ENCODE measurements around the gene TEN1.
A peak's percentile ranks its signal among the peaks of the same experiment; 100 is the strongest.

Gene TEN1

DNA sequence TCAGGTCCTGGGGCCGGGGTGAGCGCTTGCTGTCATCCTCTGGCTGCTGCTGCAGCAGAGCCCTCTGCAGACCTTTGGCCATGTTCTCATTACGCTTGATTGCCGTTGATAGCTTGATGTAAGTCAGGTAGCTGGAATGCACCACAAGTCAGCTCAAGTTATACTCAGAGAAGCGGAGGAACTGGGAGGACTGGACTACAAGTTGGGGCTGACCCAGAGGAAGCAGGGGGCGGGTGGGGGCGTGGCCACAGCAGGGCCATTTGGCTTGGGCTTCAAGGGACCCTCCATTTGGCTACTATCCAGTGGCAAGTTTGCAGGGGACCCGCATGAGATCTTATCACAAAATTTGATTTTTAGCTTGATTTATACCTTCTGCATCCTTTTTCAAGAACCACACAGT, 67.0 kb downstream of the TEN1 start:
- DNase-seq (ENCODE audit: low read depth) = no peak
- H3K4me3 ChIP-seq (ENCODE audit: low read depth, low read length) = no peak overlapping the region
- TF ChIP-seq, protein P1, sequence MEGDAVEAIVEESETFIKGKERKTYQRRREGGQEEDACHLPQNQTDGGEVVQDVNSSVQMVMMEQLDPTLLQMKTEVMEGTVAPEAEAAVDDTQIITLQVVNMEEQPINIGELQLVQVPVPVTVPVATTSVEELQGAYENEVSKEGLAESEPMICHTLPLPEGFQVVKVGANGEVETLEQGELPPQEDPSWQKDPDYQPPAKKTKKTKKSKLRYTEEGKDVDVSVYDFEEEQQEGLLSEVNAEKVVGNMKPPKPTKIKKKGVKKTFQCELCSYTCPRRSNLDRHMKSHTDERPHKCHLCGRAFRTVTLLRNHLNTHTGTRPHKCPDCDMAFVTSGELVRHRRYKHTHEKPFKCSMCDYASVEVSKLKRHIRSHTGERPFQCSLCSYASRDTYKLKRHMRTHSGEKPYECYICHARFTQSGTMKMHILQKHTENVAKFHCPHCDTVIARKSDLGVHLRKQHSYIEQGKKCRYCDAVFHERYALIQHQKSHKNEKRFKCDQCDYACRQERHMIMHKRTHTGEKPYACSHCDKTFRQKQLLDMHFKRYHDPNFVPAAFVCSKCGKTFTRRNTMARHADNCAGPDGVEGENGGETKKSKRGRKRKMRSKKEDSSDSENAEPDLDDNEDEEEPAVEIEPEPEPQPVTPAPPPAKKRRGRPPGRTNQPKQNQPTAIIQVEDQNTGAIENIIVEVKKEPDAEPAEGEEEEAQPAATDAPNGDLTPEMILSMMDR (IDR thresholded peaks at IDR 0.05; ENCODE audit: insufficient read depth, low read depth, low read length, missing control alignments) = no peak

DNA sequence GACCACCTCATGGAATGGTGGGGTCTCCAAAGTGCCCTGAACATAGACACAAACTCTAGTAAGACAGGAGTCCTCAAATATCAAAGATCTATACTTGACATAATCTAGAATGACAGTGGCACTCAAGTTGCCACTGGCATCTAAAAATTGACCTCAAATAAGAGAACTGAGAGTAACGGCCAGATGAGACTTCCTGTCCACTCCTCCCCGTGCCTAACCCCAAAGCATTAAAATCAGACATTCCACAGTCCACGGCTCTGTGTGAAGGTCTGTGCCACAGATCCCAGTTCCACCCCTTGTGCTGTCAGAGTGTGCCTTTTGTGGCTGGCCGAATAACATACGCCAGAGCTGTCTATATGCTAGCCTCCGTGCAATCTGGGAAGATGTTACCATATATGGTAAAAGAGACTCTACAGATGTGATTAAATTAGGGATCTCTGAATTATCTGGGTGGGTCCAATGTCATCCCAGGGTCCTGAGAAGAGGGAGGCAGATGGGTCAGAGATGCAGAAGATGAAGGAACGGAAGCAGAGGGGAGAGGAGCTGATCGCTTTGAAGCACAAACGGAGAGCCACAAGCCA, 69.1 kb downstream of the TEN1 start:
- TF ChIP-seq, protein P1 (IDR thresholded peaks at IDR 0.05; ENCODE audit: insufficient read depth, low read depth, low read length, missing control alignments) = no peak
- peak; percentile 65 for DNase-seq (ENCODE audit: low read depth)
- H3K4me3 ChIP-seq (ENCODE audit: low read depth, low read length) = no peak overlapping the region

DNA sequence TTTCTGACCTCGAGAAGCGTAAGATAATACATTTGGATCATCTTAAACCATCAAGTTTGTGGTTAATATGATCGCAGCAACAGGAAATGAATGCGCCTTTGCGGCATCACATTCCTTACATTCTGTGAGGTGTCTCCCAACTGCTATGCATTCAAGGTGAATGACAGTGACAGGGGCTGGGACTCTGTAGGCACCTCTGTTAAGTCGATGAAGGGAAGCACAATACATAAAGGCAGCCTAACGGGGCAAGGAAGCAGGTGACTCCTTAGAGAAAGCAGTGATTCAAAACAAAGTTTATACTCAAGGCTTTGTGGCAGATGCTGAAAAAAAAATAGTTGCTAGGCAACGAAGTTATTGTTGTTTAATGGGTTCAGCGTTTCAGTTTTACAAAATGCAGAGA, 69.7 kb downstream of the TEN1 start:
- no peak for DNase-seq (ENCODE audit: low read depth)
- no peak overlapping the region for H3K4me3 ChIP-seq (ENCODE audit: low read depth, low read length)
- TF ChIP-seq, protein P1 (IDR thresholded peaks at IDR 0.05; ENCODE audit: insufficient read depth, low read depth, low read length, missing control alignments) = no peak

DNA sequence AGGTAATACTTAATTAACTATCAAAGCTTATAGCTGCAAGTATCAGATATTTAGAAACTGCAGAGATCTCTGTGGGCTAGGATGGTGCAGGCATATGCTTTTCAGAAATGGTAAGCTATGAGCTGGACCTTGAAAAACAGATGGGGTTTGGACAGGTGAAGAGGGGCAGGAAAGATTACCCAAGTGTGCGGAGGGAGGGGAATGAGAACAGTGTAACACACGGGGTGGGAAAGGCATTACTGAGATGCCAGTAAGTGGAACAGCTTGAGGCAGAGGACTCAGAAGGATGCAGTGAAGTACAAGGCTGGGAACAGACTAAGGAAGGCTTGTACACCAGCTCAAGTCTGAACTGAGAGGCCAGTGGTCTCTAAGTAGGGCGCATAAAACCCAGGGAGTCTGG, 70.2 kb downstream of the TEN1 start:
- H3K4me3 ChIP-seq (ENCODE audit: low read depth, low read length) = no peak overlapping the region
- TF ChIP-seq, protein P1 (IDR thresholded peaks at IDR 0.05; ENCODE audit: insufficient read depth, low read depth, low read length, missing control alignments) = no peak
- no peak for DNase-seq (ENCODE audit: low read depth)

DNA sequence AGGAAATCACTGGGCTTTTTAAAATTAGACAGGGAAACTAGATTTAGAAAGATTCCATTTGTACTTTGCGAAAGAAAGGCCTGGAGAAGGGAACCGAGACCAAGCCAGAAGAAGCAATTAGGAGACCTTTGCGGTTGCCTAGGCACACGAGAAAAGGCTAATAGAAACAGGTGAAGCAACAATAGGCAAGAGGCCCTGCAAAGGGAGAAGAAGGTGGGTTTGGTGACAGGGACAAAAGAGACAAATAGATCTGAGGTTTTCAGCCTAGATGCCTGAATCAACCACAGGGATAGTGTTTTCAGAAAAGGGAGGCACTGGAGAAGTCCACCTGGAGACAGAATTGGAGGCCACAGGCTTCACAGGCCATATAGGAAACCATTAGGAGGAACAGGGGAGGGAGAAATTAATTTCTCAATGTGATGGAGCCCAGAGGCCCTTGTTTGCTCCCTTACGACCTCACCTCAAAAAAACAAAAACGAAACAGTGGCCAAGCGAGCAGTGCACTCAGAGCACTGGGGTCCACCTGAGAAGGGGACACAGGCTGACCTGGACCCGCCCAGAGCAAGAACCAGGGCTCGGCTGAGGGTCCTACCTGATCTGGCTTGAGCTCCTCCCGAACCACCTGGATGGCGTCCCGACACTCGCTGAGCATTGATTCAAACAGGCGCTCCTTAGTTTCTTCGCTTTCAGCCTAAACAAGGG, 70.9 kb downstream of the TEN1 start:
- no peak overlapping the region for H3K4me3 ChIP-seq (ENCODE audit: low read depth, low read length)
- DNase-seq (ENCODE audit: low read depth) = no peak
- TF ChIP-seq, protein P1 (IDR thresholded peaks at IDR 0.05; ENCODE audit: insufficient read depth, low read depth, low read length, missing control alignments) = no peak

Data from GM12865 (cell line).